Naive B cell (primary cell): Measurements from ENCODE around the gene KCNIP3. TPM values are rescaled to one million over a fixed set of nuclear protein-coding genes. Genes with fewer than 3 reads are reported as not detected.
"Not testable (repeated sequence)": the region's sequence is repeated elsewhere in the genome, so short reads cannot be mapped to it uniquely, and the experiment has no call there.

Source experiments
- ATAC-seq, 2 donors: fragments of 150-1000 bp; cut with Tn5 transposase; 2 replicates each; pipeline ENCODE4 v1.10.0; 2021; ENCODE audit warnings: low read depth in 2 of 2, mild to moderate bottlenecking in 2 of 2, moderate library complexity in 2 of 2
- DNase-seq: peaks from one replicate; pipeline ENCODE4 v3.0.0; 2022
- H3K27ac Mint-ChIP-seq, 6 donors: one replicate each; pipeline ENCODE4 v1.8.0; 2020 to 2022; ENCODE audit warnings: mild to moderate bottlenecking in 6 of 6, mixed read lengths in 6 of 6, moderate library complexity in 5 of 6, inconsistent platforms in 2 of 6
- H3K27me3 Mint-ChIP-seq, 3 donors: one replicate each; pipeline ENCODE4 v1.8.0; 2021 to 2022; ENCODE audit warnings: mixed read lengths in 3 of 3, mild to moderate bottlenecking in 1 of 3
- H3K36me3 Mint-ChIP-seq, 2 donors: one replicate each; pipeline ENCODE4 v1.8.0; 2020 to 2022; ENCODE audit warnings: mixed read lengths in 2 of 2, inconsistent platforms in 1 of 2, mild to moderate bottlenecking in 1 of 2
- H3K4me1 Mint-ChIP-seq, 3 donors: one replicate each; pipeline ENCODE4 v1.8.0; 2020 to 2022; ENCODE audit warnings: mixed read lengths in 3 of 3, inconsistent platforms in 1 of 3, mild to moderate bottlenecking in 1 of 3, moderate library complexity in 1 of 3
- H3K4me3 Mint-ChIP-seq, 8 donors: one replicate each; pipeline ENCODE4 v1.8.0; 2020 to 2022; ENCODE audit warnings: mild to moderate bottlenecking in 8 of 8, mixed read lengths in 8 of 8, moderate library complexity in 8 of 8, inconsistent platforms in 2 of 8
- H3K9me3 Mint-ChIP-seq, 7 donors: one replicate each; pipeline ENCODE4 v1.8.0; 2020 to 2022; ENCODE audit warnings: mixed read lengths in 7 of 7, mild to moderate bottlenecking in 5 of 7, inconsistent platforms in 2 of 7, moderate library complexity in 1 of 7
- polyA plus RNA-seq, 6 donors: library from polyadenylated mRNA; unstranded; fragments of 300-500 nt; fragmentation: Illumina TruSeq; gene quantifications; one replicate each; pipeline ENCODE4 v1.2.3, GENCODE V29; 2021; ENCODE audit warnings: low read depth in 6 of 6

Gene KCNIP3
- polyA plus RNA-seq, 6 donors from 2014 or later, result not detected

GRCh38 chr2:95269745-95270144 is 27.4 kb upstream of the KCNIP3 start:
- not testable (repeated sequence) for H3K4me3 Mint-ChIP-seq, H3K27me3 Mint-ChIP-seq, H3K9me3 Mint-ChIP-seq, H3K36me3 Mint-ChIP-seq, DNase-seq, ATAC-seq, H3K4me1 Mint-ChIP-seq, H3K27ac Mint-ChIP-seq

DNA sequence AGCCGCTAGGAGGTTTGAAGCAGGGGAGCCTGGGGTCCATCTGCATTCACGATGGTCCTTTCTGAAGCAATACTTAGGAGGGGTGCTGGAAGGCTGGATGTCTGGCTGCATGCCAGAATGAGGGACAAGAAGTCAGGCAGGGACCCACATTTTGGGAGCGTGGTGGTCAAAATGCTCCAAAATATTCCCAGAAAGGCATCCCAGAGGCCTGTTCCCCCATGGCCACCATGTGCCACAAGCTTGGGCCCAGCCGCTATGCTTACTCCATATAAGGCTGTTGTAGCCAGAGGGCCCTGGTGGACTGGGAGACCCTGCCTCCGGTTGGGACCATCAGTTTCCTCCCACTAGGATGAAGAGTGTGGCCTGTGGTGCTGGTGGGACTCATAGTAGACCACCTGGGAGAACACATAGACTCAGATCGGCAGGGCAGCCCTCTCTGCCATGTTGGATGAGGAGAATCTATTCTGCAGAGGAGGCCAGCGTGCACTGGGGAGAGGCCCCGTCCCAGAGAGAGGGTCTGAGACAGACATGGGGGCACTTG is 26.5 kb upstream of the KCNIP3 start:
- Mint-ChIP-seq H3K36me3 (no peaks in the 10 kb centered on the region), H3K4me3 (peak overlapping the region in 1 of 8 donors; percentile 53), H3K9me3 (peaks cover 0 to 3% (median 0%) of the 10 kb centered on the region in 7 donors), H3K27me3 (peaks cover 0 to 6% (median 0%) of the 10 kb centered on the region in 3 donors), H3K4me1 (peaks cover 0 to 4% (median 0%) of the 10 kb centered on the region in 3 donors), H3K27ac (no peak overlapping the region)
- DNase-seq, result no peak
- ATAC-seq, result no peak

- DNase-seq, result no peak
- peak overlapping the region in 1 of 6 donors; percentile 10 for H3K27ac Mint-ChIP-seq
Measured at GRCh38 chr2:95271381-95271971, 25.7 kb upstream of the KCNIP3 start.

DNA sequence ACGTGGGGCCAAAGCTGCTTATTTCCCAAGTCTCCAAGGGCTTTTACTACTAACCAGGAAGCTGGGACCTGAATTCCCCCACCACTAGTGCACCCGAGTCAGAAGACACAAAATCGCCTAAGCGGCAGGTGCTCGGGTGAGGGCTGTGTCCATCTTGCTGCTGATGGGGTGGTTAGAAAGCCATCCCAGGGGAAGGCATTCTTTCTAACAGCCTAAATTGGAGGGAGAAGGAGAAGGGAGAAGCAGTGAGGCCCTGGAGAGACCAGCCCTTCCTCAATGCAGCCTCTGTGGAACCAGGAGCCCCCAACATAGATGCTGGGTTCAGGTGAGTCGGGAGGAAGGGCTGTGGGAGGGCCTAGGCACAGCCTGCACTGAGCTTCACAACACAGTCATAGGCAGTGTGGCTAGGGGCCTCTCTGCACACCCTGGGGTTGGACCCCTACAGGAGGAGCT is 24.8 kb upstream of the KCNIP3 start:
- Mint-ChIP-seq H3K27ac (no peak overlapping the region), H3K36me3 (no peaks in the 10 kb centered on the region), H3K9me3 (peaks cover 0 to 3% (median 0%) of the 10 kb centered on the region in 7 donors), H3K4me3 (no peak overlapping the region), H3K27me3 (no peaks in the 10 kb centered on the region), H3K4me1 (peaks cover 0 to 4% (median 0%) of the 10 kb centered on the region in 3 donors)
- ATAC-seq, result no peak
- no peak for DNase-seq

More at GRCh38 chr2:95271381-95271971, 25.7 kb upstream of the KCNIP3 start:
- peaks cover 0 to 3% (median 0%) of the 10 kb centered on the region in 7 donors for H3K9me3 Mint-ChIP-seq
- H3K4me3 Mint-ChIP-seq, result no peak overlapping the region
- no peaks in the 10 kb centered on the region for H3K36me3 Mint-ChIP-seq
- no peak for ATAC-seq
- peaks cover 0 to 4% (median 0%) of the 10 kb centered on the region in 3 donors for H3K4me1 Mint-ChIP-seq
- peaks cover 0 to 5% (median 0%) of the 10 kb centered on the region in 3 donors for H3K27me3 Mint-ChIP-seq

- peaks cover 0 to 4% (median 0%) of the 10 kb centered on the region in 3 donors for H3K4me1 Mint-ChIP-seq
- H3K36me3 Mint-ChIP-seq, result no peaks in the 10 kb centered on the region
- DNase-seq, result no peak
- H3K9me3 Mint-ChIP-seq, result peaks cover 0 to 3% (median 0%) of the 10 kb centered on the region in 7 donors
- H3K27ac Mint-ChIP-seq, result peak overlapping the region in 1 of 6 donors; percentile 69
- no peak for ATAC-seq
- H3K27me3 Mint-ChIP-seq, result peaks cover 0 to 3% (median under 1%) of the 10 kb centered on the region in 3 donors
- H3K4me3 Mint-ChIP-seq, result no peak overlapping the region
Measured at GRCh38 chr2:95272781-95273180, 24.4 kb upstream of the KCNIP3 start.

- peaks cover 0 to 3% (median 0%) of the 10 kb centered on the region in 7 donors for H3K9me3 Mint-ChIP-seq
- ATAC-seq (no peak), DNase-seq (no peak)
Measured at GRCh38 chr2:95273566-95274290, 23.4 kb upstream of the KCNIP3 start.

DNA sequence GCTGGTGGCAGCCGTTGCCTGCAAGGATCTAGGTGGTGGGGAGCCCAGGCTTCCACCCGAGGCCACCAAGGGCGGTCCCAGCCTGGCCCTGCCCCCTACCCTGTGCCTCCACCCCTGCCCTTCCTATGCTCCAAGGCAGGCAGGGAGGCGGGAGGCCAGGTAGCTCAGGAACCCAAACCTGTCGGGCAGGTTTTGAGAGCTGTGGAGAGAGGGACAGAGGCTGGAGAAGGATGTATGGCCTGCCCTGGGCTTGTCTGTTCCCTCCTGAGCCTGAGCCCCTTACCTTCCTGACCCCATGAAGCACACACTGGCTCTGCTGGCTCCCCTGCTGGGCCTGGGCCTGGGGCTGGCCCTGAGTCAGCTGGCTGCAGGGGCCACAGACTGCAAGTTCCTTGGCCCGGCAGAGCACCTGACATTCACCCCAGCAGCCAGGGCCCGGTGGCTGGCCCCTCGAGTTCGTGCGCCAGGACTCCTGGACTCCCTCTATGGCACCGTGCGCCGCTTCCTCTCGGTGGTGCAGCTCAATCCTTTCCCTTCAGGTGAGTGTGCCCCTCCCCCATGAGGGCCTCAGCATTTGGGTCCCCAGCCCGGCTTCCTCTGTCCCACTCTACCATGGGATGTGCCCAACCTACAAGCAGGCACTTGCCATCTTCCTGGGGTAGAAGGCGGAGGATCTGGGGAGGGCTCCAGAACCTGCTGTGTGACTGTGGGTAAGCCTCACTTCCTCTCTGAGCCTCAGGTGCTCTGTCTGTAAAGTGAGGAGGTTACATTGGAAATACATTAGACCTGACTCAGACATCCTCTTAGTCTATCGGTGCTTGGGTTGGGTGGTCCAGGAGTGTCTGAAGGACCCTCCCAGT is 22.6 kb upstream of the KCNIP3 start, which contains the start of gene PROM2:
Gene PROM2, plus strand, starts transcription at position 159 of the 860 bp plus-strand sequence. Its CDS starts 137 bp downstream, at position 296.
- DNase-seq (no peak), ATAC-seq (no peak)

More at GRCh38 chr2:95273566-95274290, 23.4 kb upstream of the KCNIP3 start:
- peaks cover 0 to 4% (median 0%) of the 10 kb centered on the region in 3 donors for H3K4me1 Mint-ChIP-seq
- no peak overlapping the region for H3K27ac Mint-ChIP-seq
- H3K4me3 Mint-ChIP-seq, result no peak overlapping the region
- H3K36me3 Mint-ChIP-seq, result no peaks in the 10 kb centered on the region
- H3K27me3 Mint-ChIP-seq, result peaks cover 0 to 12% (median 7%) of the 10 kb centered on the region in 3 donors

DNA sequence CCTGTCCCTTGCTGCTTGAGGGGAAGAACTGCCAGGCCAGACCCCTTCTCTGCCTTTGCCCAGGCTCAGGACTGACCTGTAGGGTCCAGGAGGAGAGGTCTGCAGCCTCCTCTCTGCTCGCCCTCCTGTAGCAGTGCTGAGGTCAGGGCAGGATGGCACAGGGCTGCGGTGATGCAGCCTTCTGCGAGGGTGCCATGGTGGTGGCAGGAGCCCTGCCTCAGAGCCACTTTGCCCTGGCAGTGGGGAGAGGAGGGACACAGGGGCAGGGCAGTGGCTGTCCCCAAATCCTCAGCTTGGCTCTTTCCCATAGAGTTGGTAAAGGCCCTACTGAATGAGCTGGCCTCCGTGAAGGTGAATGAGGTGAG is 22.0 kb upstream of the KCNIP3 start:
- no peak overlapping the region for H3K27ac Mint-ChIP-seq
- peaks cover 0 to 4% (median 0%) of the 10 kb centered on the region in 3 donors for H3K4me1 Mint-ChIP-seq
- ATAC-seq (no peak), DNase-seq (no peak)
- no peak overlapping the region for H3K4me3 Mint-ChIP-seq
- peaks cover 0 to 12% (median 7%) of the 10 kb centered on the region in 3 donors for H3K27me3 Mint-ChIP-seq
- peaks cover 0 to 1% (median 0%) of the 10 kb centered on the region in 7 donors for H3K9me3 Mint-ChIP-seq
- H3K36me3 Mint-ChIP-seq, result no peaks in the 10 kb centered on the region

More for the DNA sequence above, 22.6 kb upstream of the KCNIP3 start, which contains the start of gene PROM2:
- Mint-ChIP-seq H3K27me3 (peaks cover 0 to 12% (median 7%) of the 10 kb centered on the region in 3 donors), H3K4me3 (no peak within 1 kb of the TSS), H3K27ac (no peak within 1 kb of the TSS), H3K9me3 (peaks cover 0 to 3% (median 0%) of the 10 kb centered on the region in 7 donors), H3K36me3 (no peaks in the 10 kb centered on the region), H3K4me1 (peaks cover 0 to 4% (median 0%) of the 10 kb centered on the region in 3 donors)

- Mint-ChIP-seq H3K9me3 (no peaks in the 10 kb centered on the region), H3K27me3 (peaks cover 0 to 12% (median 7%) of the 10 kb centered on the region in 3 donors), H3K4me1 (peaks cover 0 to 4% (median 0%) of the 10 kb centered on the region in 3 donors), H3K27ac (peak overlapping the region in 1 of 6 donors; percentile 82), H3K4me3 (no peak overlapping the region), H3K36me3 (no peaks in the 10 kb centered on the region)
- ATAC-seq, result no peak
- no peak for DNase-seq
Measured at GRCh38 chr2:95275601-95276243, 21.4 kb upstream of the KCNIP3 start.

DNA sequence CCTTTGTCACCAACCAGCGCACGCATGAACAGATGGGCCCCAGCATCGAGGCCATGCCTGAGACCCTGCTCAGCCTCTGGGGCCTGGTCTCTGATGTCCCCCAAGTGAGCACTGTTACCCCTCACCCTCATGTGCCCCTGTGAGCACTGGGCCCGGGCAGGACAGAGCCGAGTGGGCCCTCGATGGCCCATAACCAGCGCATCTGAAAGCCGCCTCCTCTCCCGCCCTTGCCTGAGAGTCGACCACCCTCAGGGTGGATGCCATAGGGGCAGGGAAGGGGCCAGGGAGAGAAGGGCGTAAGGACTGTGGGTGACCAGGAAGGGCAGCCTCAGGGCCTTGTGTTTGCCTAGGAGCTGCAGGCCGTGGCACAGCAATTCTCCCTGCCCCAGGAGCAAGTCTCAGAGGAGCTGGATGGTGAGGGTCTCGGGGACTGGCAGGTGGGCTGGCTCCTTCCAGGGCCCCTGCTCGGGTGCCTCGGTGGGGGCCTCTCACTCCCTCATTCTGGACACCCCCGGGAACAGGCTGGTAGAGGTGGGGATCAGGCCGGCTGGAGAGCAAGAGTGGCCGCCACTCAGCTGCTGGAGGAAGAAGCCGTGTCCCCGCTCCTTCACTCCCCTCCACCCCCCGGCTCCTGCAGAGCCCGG is 20.8 kb upstream of the KCNIP3 start:
- peak overlapping the region in 1 of 6 donors; percentile 82 for H3K27ac Mint-ChIP-seq
- peaks cover 0 to 4% (median 0%) of the 10 kb centered on the region in 3 donors for H3K4me1 Mint-ChIP-seq
- no peak for DNase-seq
- peaks cover 0 to 12% (median 7%) of the 10 kb centered on the region in 3 donors for H3K27me3 Mint-ChIP-seq
- H3K9me3 Mint-ChIP-seq, result no peaks in the 10 kb centered on the region
- ATAC-seq, result no peak
- H3K36me3 Mint-ChIP-seq, result no peaks in the 10 kb centered on the region
- H3K4me3 Mint-ChIP-seq, result no peak overlapping the region

DNA sequence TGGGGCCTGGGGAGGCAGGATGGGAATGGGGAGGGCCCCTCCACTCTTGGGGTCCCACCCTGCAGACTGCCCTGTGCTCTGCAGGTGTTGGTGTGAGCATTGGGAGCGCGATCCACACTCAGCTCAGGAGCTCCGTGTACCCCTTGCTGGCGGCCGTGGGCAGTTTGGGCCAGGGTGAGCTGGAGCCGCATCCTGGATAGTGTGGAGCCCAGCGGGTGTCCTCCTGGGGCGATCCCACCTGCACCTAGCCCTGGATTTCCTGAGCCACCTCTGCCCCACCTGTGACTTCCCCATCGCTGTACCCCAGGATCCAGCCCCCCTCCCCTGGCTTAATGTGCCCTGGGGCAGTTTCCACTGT is 20.3 kb upstream of the KCNIP3 start:
- no peak for DNase-seq
- H3K4me1 Mint-ChIP-seq, result peaks cover 0 to 4% (median 0%) of the 10 kb centered on the region in 3 donors
- peaks cover 0 to 12% (median 7%) of the 10 kb centered on the region in 3 donors for H3K27me3 Mint-ChIP-seq
- no peaks in the 10 kb centered on the region for H3K9me3 Mint-ChIP-seq
- ATAC-seq, result no peak
- no peak overlapping the region for H3K27ac Mint-ChIP-seq
- H3K4me3 Mint-ChIP-seq, result no peak overlapping the region
- H3K36me3 Mint-ChIP-seq, result no peaks in the 10 kb centered on the region

DNA sequence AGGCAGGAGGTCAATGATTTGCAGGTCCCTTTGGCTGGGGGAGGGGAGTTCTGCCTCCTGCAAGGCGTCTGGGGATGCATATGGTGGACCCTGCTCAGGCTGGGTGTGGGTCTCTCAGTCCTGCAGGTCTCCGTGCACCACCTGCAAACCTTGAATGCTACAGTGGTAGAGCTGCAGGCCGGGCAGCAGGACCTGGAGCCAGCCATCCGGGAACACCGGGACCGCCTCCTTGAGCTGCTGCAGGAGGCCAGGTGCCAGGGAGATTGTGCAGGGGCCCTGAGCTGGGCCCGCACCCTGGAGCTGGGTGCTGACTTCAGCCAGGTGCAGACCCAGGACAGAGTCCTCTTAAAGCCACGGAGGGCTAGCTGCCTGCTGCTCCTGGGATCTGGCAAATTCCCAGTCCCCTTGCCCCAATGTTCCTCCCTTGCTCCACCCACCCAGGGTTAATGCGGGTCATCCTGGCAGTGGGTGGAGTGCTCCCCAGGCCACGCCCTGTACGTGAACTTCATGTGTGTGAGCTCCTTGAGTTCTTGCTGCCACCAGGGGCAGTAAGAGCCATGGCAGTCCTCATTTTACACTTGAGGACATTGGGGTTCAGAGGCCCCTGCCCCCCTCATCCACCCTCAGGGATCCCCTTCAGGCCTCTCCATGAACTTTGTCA is 19.8 kb upstream of the KCNIP3 start:
- no peak overlapping the region for H3K4me3 Mint-ChIP-seq
- no peak for DNase-seq
- ATAC-seq, result no peak
- peaks cover 0 to 4% (median 0%) of the 10 kb centered on the region in 3 donors for H3K4me1 Mint-ChIP-seq
- no peaks in the 10 kb centered on the region for H3K36me3 Mint-ChIP-seq
- H3K27me3 Mint-ChIP-seq, result peaks cover 0 to 12% (median 7%) of the 10 kb centered on the region in 3 donors
- no peak overlapping the region for H3K27ac Mint-ChIP-seq
- no peaks in the 10 kb centered on the region for H3K9me3 Mint-ChIP-seq
